ENCODE data around the gene PRM2. TPM values are rescaled to one million over a fixed set of nuclear protein-coding genes. Genes with fewer than 3 reads are reported as not detected.

Gene PRM2
- total and polyA plus RNA-seq, 2 of the 8 experiments (the other 6 are each of a cell fraction or from before 2014, with no cell fraction given) = not detected

DNA sequence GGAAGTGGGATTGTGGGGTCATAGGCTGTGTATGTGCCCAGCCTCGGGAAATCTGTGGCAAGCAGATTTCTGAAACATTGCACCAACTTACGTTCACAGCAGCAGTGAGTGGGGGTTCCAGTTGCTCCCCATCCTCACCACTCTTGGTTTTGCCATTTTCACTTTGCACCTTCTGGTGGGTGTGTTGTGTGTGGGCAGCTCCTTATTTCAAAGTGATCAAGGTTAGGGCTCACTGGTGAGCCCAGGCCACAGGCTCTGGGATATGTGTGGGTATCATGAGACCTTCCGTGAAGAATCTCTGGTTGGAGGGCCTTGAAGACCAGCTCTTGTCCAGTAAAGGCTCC lies 34.3 kb upstream of the PRM2 start:
- no peak overlapping the region for H4K8ac ChIP-seq (ENCODE audit: extremely low read depth, insufficient read depth, low read length)
- H3K27ac ChIP-seq (ENCODE audit: low read depth, low read length) = no peak overlapping the region
- peak overlapping the region; percentile 12 for H3K4ac ChIP-seq (replicated peaks; ENCODE audit: insufficient read length, low read depth, low read length)
- no peak overlapping the region for H3K56ac ChIP-seq (replicated peaks; ENCODE audit: insufficient read length, low read depth, low read length)
- no peak overlapping the region for H3K9ac ChIP-seq (replicated peaks in 1 of 4; ENCODE audit: extremely low read depth in 1 of 4, low read depth in 3 of 4, low read length in 3 of 4)
- peak overlapping the region; percentile 97; the same call in 1 of the 2 replicates for H2AK5ac ChIP-seq (ENCODE audit: low read depth, low read length)
- H2BK5ac ChIP-seq (ENCODE audit: low read depth, low read length) = peak overlapping the region; percentile 35; the same call in 1 of the 2 replicates
- H3K4me1 ChIP-seq (replicated peaks in 1 of 4; ENCODE audit: control insufficient read depth in 3 of 4, insufficient read depth in 4 of 4, low read length in 3 of 4) = peaks cover 13 to 36% (median 19%) of the 10 kb centered on the region in 4 experiments
- H3K79me2 ChIP-seq (ENCODE audit: control insufficient read depth in 1 of 2, insufficient read depth in 2 of 2, low read length in 2 of 2) = no peaks in the 10 kb centered on the region
- CTCF ChIA-PET (ENCODE audit: partially characterized antibody) = interaction anchor here (1.0 to 1.5 kb wide), 3 partner anchors 13 to 53 kb away, joined by 3 to 4 read pairs (median 3); no protein-coding TSS in a partner anchor
- H3K23me2 ChIP-seq (ENCODE audit: low read depth, low read length) = no peaks in the 10 kb centered on the region; the same call in 1 of the 2 replicates
- peak overlapping the region; percentile 91 for H2BK20ac ChIP-seq (ENCODE audit: low read length)
- H4K20me1 ChIP-seq (replicated peaks in 1 of 2; ENCODE audit: control insufficient read depth in 1 of 2, insufficient read depth in 2 of 2, low read length in 2 of 2) = no peaks in the 10 kb centered on the region
- no peaks in the 10 kb centered on the region for H3K9me3 ChIP-seq (ENCODE audit: insufficient read depth in 2 of 2, low read depth in 1 of 2, low read length in 1 of 2)
- no peak overlapping the region for H3K4me3 ChIP-seq (ENCODE audit: extremely low read depth in 1 of 4, insufficient read depth in 2 of 4, low read depth in 3 of 4, low read length in 4 of 4)
- H2AFZ ChIP-seq (ENCODE audit: low read length) = no peak overlapping the region
- no peak overlapping the region; the same call in 1 of the 2 replicates for H3K18ac ChIP-seq (ENCODE audit: extremely low read depth, low read length)
- no peak overlapping the region for H3K4me2 ChIP-seq (ENCODE audit: insufficient read depth in 1 of 2, low read depth in 2 of 2, low read length in 2 of 2)
- H2BK15ac ChIP-seq (ENCODE audit: low read length) = peak overlapping the region; percentile 9; the same call in 1 of the 2 replicates
- no peak for TF ChIP-seq BRCA1 (IDR thresholded peaks at IDR 0.05; ENCODE audit: low read depth, low read length)
- peak overlapping the region; percentile 64; the same call in 1 of the 2 replicates for H2BK12ac ChIP-seq (ENCODE audit: low read depth, low read length)
- FAIRE-seq = no peak
- DNase-seq (ENCODE audit: low read depth in 1 of 2, low spot score in 2 of 2) = no peak
- no peak overlapping the region for H3K14ac ChIP-seq (ENCODE audit: insufficient read length)
- POLR2A ChIA-PET (ENCODE audit: partially characterized antibody) = interaction anchor here (1.0 kb wide), 2 partner anchors 48 to 55 kb away, joined by 3 read pairs; partner anchors contain the start of gene SOCS1
- H2BK120ac ChIP-seq (replicated peaks; ENCODE audit: low read depth, low read length) = peak overlapping the region; percentile 29
- no peak overlapping the region for H4K5ac ChIP-seq (ENCODE audit: insufficient read length, low read depth, low read length)
- H3K23ac ChIP-seq (ENCODE audit: insufficient read length) = no peak overlapping the region
- no peaks in the 10 kb centered on the region for H3K36me3 ChIP-seq (ENCODE audit: control insufficient read depth in 2 of 4, insufficient read depth in 4 of 4, low read length in 3 of 4)
- H4K91ac ChIP-seq (replicated peaks; ENCODE audit: insufficient read length, low read length) = peak overlapping the region; percentile 86
- 98% methylated on average over 3 of the region's 3 CpGs; no CpG with 5 or more reads in 1 of the 2 experiments for WGBS, 2 experiments (ENCODE audit: extremely low coverage in 1 of 2, insufficient coverage in 1 of 2, insufficient read length in 1 of 2, insufficient replicate concordance in 2 of 2, low coverage in 1 of 2, low lambda C conversion rate in 2 of 2, missing lambda C conversion rate in 1 of 2)
- no peaks in the 10 kb centered on the region for H3K27me3 ChIP-seq (replicated peaks in 1 of 4; ENCODE audit: control insufficient read depth in 3 of 4, extremely low read depth in 1 of 4, insufficient read depth in 3 of 4, low read length in 3 of 4)
- H3K79me1 ChIP-seq (ENCODE audit: low read depth, low read length) = no peaks in the 10 kb centered on the region

All from H1 (cell line).